ENCODE results near the gene ARL3. TPM values are rescaled to one million over a fixed set of nuclear protein-coding genes. Genes with fewer than 3 reads are reported as not detected.
A peak's percentile ranks its signal among the peaks of the same experiment; 100 is the strongest.
"Not testable (repeated sequence)": the region's sequence is repeated elsewhere in the genome, so short reads cannot be mapped to it uniquely, and the experiment has no call there.

Gene ARL3
- 5.2 and 5.9 TPM in 2 replicates for total RNA-seq

- Histone ChIP-seq H3K4me3 (ENCODE audit: low read depth, low read length) (peak within 1 kb of the TSS; percentile 95), H3K27me3 (ENCODE audit: control insufficient read depth, insufficient read depth, low read length) (no peaks in the 10 kb centered on the region), H3K36me3 (ENCODE audit: control insufficient read depth, insufficient read depth, low read length) (no peaks in the 10 kb centered on the region)
- peak; percentile 39 for TF ChIP-seq CTCF (IDR thresholded peaks at IDR 0.05; ENCODE audit: insufficient read depth, low read length, poor library complexity, severe bottlenecking)
- DNase-seq (ENCODE audit: low read depth), result peak; percentile 94
Measured at GRCh38 chr10:102713814-102714620, at the start of gene ARL3. Gene ARL3 (minus strand): TSS chr10:102714397. CDS start chr10:102714275, 122 bp downstream.

- no peak for DNase-seq (ENCODE audit: low read depth)
- no peaks in the 10 kb centered on the region for H3K27me3 ChIP-seq (ENCODE audit: control insufficient read depth, insufficient read depth, low read length)
- no peak overlapping the region for H3K4me3 ChIP-seq (ENCODE audit: low read depth, low read length)
Measured at GRCh38 chr10:102763037-102763607, 48.9 kb upstream of the ARL3 start.

GRCh38 chr10:102762401-102763015 is 48.3 kb upstream of the ARL3 start:
- H3K36me3 ChIP-seq (ENCODE audit: control insufficient read depth, insufficient read depth, low read length), result no peaks in the 10 kb centered on the region
- H3K27me3 ChIP-seq (ENCODE audit: control insufficient read depth, insufficient read depth, low read length), result no peaks in the 10 kb centered on the region
- no peak for DNase-seq (ENCODE audit: low read depth)
- H3K4me3 ChIP-seq (ENCODE audit: low read depth, low read length), result no peak overlapping the region
- no peak for TF ChIP-seq CTCF (IDR thresholded peaks at IDR 0.05; ENCODE audit: insufficient read depth, low read length, poor library complexity, severe bottlenecking)

More at GRCh38 chr10:102763037-102763607, 48.9 kb upstream of the ARL3 start:
- no peak for TF ChIP-seq CTCF (IDR thresholded peaks at IDR 0.05; ENCODE audit: insufficient read depth, low read length, poor library complexity, severe bottlenecking)
- no peaks in the 10 kb centered on the region for H3K36me3 ChIP-seq (ENCODE audit: control insufficient read depth, insufficient read depth, low read length)

- Histone ChIP-seq H3K36me3 (ENCODE audit: control insufficient read depth, insufficient read depth, low read length) (no peaks in the 10 kb centered on the region), H3K27me3 (ENCODE audit: control insufficient read depth, insufficient read depth, low read length) (no peaks in the 10 kb centered on the region), H3K4me3 (ENCODE audit: low read depth, low read length) (no peak overlapping the region)
- no peak for TF ChIP-seq CTCF (IDR thresholded peaks at IDR 0.05; ENCODE audit: insufficient read depth, low read length, poor library complexity, severe bottlenecking)
- DNase-seq (ENCODE audit: low read depth), result no peak
Measured at GRCh38 chr10:102761981-102762380, 47.8 kb upstream of the ARL3 start.

- Histone ChIP-seq H3K27me3 (ENCODE audit: control insufficient read depth, insufficient read depth, low read length) (no peaks in the 10 kb centered on the region), H3K36me3 (ENCODE audit: control insufficient read depth, insufficient read depth, low read length) (no peaks in the 10 kb centered on the region), H3K4me3 (ENCODE audit: low read depth, low read length) (no peak overlapping the region)
- TF ChIP-seq CTCF (IDR thresholded peaks at IDR 0.05; ENCODE audit: insufficient read depth, low read length, poor library complexity, severe bottlenecking), result no peak
- DNase-seq (ENCODE audit: low read depth), result no peak
Measured at GRCh38 chr10:102759497-102760210, 45.5 kb upstream of the ARL3 start.

GRCh38 chr10:102758933-102759262 is 44.7 kb upstream of the ARL3 start:
- not testable (repeated sequence) for H3K27me3 ChIP-seq (ENCODE audit: control insufficient read depth, insufficient read depth, low read length); DNase-seq (ENCODE audit: low read depth); H3K4me3 ChIP-seq (ENCODE audit: low read depth, low read length); H3K36me3 ChIP-seq (ENCODE audit: control insufficient read depth, insufficient read depth, low read length)
